ENCODE data around the gene GPR37L1. TPM values are rescaled to one million over a fixed set of nuclear protein-coding genes. Genes with fewer than 3 reads are reported as not detected.
A peak's percentile ranks its signal among the peaks of the same experiment; 100 is the strongest.

GPR37L1 gene
- total and polyA plus RNA-seq, 3 donors from 2014 or later, result 0.42 to 1.6 (median 0.56) TPM

DNA sequence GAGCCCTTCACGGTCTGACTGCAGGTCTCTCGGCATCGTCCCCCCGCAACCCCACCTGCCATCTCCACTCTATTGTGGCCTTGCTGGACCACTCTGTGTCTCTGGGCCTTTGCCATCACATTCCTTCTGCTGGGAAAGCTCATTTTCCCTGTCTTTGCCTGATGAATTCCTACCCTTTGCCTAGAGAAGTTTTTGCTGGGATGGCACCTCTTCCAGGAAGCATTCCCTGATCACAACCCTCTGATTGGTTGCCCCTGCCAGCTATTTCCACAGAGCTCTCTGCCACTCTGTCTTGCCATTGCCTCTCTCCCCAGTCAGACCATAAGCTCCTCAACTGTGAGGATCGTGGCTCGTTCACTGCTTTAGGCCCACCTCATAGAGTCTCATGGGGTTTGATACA is 28.9 kb upstream of the GPR37L1 start:
- Histone ChIP-seq H3K27me3 (no peaks in the 10 kb centered on the region), H3K27ac (no peak overlapping the region), H3K36me3 (ENCODE audit: low read depth, missing control alignments) (no peaks in the 10 kb centered on the region), H3K9me3 (no peaks in the 10 kb centered on the region), H3K4me1 (no peaks in the 10 kb centered on the region), H3K4me3 (no peak overlapping the region)
- WGBS, 2 donors, result 89 to 93% methylated on average over 6 of the region's 6 CpGs
- intact Hi-C loops (cut with DNase I; ENCODE audit: low total_unique reads), result no loop called here
- TF ChIP-seq, protein P1, sequence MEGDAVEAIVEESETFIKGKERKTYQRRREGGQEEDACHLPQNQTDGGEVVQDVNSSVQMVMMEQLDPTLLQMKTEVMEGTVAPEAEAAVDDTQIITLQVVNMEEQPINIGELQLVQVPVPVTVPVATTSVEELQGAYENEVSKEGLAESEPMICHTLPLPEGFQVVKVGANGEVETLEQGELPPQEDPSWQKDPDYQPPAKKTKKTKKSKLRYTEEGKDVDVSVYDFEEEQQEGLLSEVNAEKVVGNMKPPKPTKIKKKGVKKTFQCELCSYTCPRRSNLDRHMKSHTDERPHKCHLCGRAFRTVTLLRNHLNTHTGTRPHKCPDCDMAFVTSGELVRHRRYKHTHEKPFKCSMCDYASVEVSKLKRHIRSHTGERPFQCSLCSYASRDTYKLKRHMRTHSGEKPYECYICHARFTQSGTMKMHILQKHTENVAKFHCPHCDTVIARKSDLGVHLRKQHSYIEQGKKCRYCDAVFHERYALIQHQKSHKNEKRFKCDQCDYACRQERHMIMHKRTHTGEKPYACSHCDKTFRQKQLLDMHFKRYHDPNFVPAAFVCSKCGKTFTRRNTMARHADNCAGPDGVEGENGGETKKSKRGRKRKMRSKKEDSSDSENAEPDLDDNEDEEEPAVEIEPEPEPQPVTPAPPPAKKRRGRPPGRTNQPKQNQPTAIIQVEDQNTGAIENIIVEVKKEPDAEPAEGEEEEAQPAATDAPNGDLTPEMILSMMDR (IDR thresholded peaks at IDR 0.05), result no peak
- TF ChIP-seq POLR2A (IDR thresholded peaks at IDR 0.05), result no peak
- no peak for DNase-seq

DNA sequence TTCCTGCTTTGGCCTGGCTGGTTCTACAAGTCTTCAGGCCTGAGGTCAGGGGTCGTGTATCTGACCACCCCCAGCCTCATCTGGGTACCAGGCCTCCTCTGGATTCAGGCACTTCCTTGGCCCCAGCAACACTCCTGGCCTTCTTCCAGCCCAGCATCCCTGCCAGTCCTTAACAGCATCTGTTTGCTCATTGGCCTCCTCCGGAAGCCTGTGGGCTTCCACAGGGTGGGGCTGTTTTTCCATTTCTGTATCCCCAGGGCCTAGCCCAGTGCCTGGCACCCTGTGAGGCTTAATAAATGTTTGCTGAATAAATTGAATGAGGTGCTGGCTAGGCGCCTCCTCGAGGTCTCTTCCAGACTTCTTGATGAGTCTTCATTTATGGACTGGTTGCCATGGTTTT is 21.5 kb upstream of the GPR37L1 start:
- no peaks in the 10 kb centered on the region for H3K9me3 ChIP-seq
- WGBS, 2 donors, result 63 to 74% methylated on average over 4 of the region's 4 CpGs
- H3K36me3 ChIP-seq (ENCODE audit: low read depth, missing control alignments), result no peaks in the 10 kb centered on the region
- DNase-seq, result no peak
- H3K4me1 ChIP-seq, result peaks cover under 1% of the 10 kb centered on the region
- no peaks in the 10 kb centered on the region for H3K27me3 ChIP-seq
- H3K27ac ChIP-seq, result no peak overlapping the region
- intact Hi-C loops (cut with DNase I; ENCODE audit: low total_unique reads), result no loop called here
- H3K4me3 ChIP-seq, result no peak overlapping the region
- no peak for TF ChIP-seq POLR2A (IDR thresholded peaks at IDR 0.05)
- TF ChIP-seq, protein P1 (IDR thresholded peaks at IDR 0.05), result no peak

DNA sequence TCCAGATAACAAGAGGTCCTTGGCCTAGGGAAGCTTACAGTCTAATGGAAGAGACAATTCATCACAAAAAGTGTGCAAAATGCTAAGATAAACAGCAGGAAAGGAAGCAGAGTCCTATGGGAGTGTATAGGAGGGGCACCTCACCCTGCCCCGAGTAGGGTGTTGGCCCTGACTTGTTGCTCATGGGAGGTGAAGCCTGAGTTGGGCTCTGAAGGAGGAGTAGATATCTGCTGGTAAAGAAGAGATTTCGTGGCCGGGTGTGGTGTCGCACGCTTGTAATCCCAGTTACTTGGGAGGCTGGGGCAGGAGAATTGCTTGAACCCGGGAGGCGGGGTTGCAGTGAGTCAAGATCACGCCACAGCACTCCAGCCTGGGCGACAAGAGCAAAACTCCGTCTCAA is 18.6 kb upstream of the GPR37L1 start:
- Histone ChIP-seq H3K4me3 (no peak overlapping the region), H3K4me1 (peaks cover 26% of the 10 kb centered on the region), H3K27me3 (no peaks in the 10 kb centered on the region), H3K9me3 (no peaks in the 10 kb centered on the region), H3K36me3 (ENCODE audit: low read depth, missing control alignments) (no peaks in the 10 kb centered on the region), H3K27ac (no peak overlapping the region)
- 87 to 88% methylated on average over 10 of the region's 10 CpGs for whole genome bisulfite sequencing, 2 donors
- DNase-seq, result no peak
- intact Hi-C loops (cut with DNase I; ENCODE audit: low total_unique reads), result no loop called here
- TF ChIP-seq, protein P1 (IDR thresholded peaks at IDR 0.05), result no peak
- no peak for TF ChIP-seq POLR2A (IDR thresholded peaks at IDR 0.05)

DNA sequence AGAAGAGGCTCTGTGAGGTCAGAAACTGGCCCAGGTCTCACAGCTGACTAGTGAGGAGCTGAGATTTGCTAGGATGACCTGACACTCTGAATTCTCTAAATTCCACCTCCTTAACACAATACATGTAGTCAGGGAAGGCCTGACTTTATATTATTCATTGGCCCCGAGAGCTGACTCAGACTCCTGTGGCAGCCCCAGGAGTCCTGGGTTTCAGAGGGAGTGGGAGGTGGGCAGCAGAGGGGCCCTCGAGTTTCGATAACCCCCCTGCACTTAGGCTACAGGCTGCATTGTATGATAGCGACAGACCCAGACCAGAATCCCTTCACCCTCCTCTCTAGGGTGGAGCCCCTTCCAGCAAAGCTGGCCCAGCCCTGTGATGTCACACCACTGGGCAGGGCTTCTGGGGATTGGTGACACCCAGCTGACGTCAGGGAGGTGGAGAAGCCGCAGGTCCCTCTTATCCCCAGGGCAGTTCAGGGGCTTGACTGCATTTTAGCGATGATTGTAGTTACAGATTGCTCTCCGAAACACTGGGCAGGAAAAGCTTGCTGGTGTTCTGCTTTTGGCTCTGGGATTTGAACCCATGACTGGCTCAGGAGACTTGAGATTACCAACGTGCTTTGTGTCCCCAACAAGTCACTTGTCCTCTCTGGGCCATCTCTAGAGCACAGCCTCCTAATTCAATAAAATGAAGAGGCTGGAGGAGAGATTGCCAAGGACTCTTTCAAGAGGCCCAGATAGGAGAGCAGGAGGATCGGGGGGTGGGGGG is 17.0 kb upstream of the GPR37L1 start:
- 61 to 65% methylated on average over 9 to 10 of the region's 10 CpGs for WGBS, 2 donors
- intact Hi-C loops (cut with DNase I; ENCODE audit: low total_unique reads), result no loop called here
- DNase-seq, result peak; percentile 43

More for the DNA sequence above, 17.0 kb upstream of the GPR37L1 start:
- TF ChIP-seq, protein P1 (IDR thresholded peaks at IDR 0.05), result no peak
- no peak for TF ChIP-seq POLR2A (IDR thresholded peaks at IDR 0.05)
- Histone ChIP-seq H3K36me3 (ENCODE audit: low read depth, missing control alignments) (no peaks in the 10 kb centered on the region), H3K27me3 (no peaks in the 10 kb centered on the region), H3K4me1 (peaks cover 26% of the 10 kb centered on the region), H3K9me3 (no peaks in the 10 kb centered on the region), H3K4me3 (no peak overlapping the region), H3K27ac (no peak overlapping the region)

Measured in testis (tissue), 3 donors.